COR-L47 (cell line): ENCODE data around the gene FNDC11.
"Not testable (repeated sequence)": the region's sequence is repeated elsewhere in the genome, so short reads cannot be mapped to it uniquely, and the experiment has no call there.

Experiments used
- DNase-seq: peaks from one replicate; lab custom pipeline; 2025; lab: John Stamatoyannopoulos, UW

Gene FNDC11

GRCh38 chr20:63554361-63555278, 661 bp downstream of the FNDC11 start:
- no peak for DNase-seq

- no peak for DNase-seq
Observed at GRCh38 chr20:63555661-63556381, 1.9 kb downstream of the FNDC11 start.

- no peak for DNase-seq
Observed at GRCh38 chr20:63556873-63557478, 3.0 kb downstream of the FNDC11 start.

GRCh38 chr20:63557481-63557891, 3.5 kb downstream of the FNDC11 start:
- DNase-seq = no peak

GRCh38 chr20:63558804-63559484, 5.0 kb downstream of the FNDC11 start:
- no peak for DNase-seq

- DNase-seq = not testable (repeated sequence)
Observed at GRCh38 chr20:63559485-63560332, 5.8 kb downstream of the FNDC11 start.

- DNase-seq = no peak
Observed at GRCh38 chr20:63560333-63560805, 6.4 kb downstream of the FNDC11 start.

- DNase-seq = no peak
Observed at GRCh38 chr20:63560856-63561609, 7.1 kb downstream of the FNDC11 start.

- no peak for DNase-seq
Observed at GRCh38 chr20:63561624-63562396, 7.9 kb downstream of the FNDC11 start.

GRCh38 chr20:63562461-63563224, 8.7 kb downstream of the FNDC11 start:
- DNase-seq = no peak

GRCh38 chr20:63563225-63563935, 9.4 kb downstream of the FNDC11 start:
- no peak for DNase-seq

- DNase-seq = no peak
Observed at GRCh38 chr20:63564036-63564810, 10.3 kb downstream of the FNDC11 start.

- DNase-seq = no peak
Observed at GRCh38 chr20:63565021-63565698, 11.2 kb downstream of the FNDC11 start.

GRCh38 chr20:63565699-63566335, 11.9 kb downstream of the FNDC11 start:
- DNase-seq = no peak

- DNase-seq = no peak
Observed at GRCh38 chr20:63566395-63567135, 12.6 kb downstream of the FNDC11 start.

GRCh38 chr20:63567136-63567385, 13.1 kb downstream of the FNDC11 start:
- no peak for DNase-seq
